22Rv1 (cell line): ENCODE results near the gene NDE1.

Source experiments
- H3K27ac ChIP-seq: fragments of 450-650 bp; 2 replicates; pipeline ENCODE4 v1.5.1; 2017
- CTCF ChIP-seq: fragments of 450-650 bp; IDR thresholded peaks from 2 replicates; pipeline ENCODE4 v1.5.1; 2017; ENCODE audit warnings: mild to moderate bottlenecking
- ZFX ChIP-seq: fragments of 450-650 bp; IDR thresholded peaks from 2 replicates; pipeline ENCODE4 v1.6.1; 2017; ENCODE audit warnings: antibody characterized with exemption, borderline replicate concordance

The NDE1 gene

GRCh38 chr16:15742716-15743115 lies 92.7 kb downstream of the NDE1 start:
- H3K27ac ChIP-seq = no peak overlapping the region

GRCh38 chr16:15743657-15744056 lies 93.6 kb downstream of the NDE1 start:
- TF ChIP-seq CTCF (no peak), ZFX (no peak)
- no peak overlapping the region for H3K27ac ChIP-seq

More at GRCh38 chr16:15742716-15743115, 92.7 kb downstream of the NDE1 start:
- no peak for TF ChIP-seq ZFX

- no peak overlapping the region for H3K27ac ChIP-seq
- no peak for TF ChIP-seq CTCF
- no peak for TF ChIP-seq ZFX
These were observed 96.3 kb downstream of the NDE1 start for GRCh38 chr16:15746332-15746731.

GRCh38 chr16:15747937-15748336 lies 97.9 kb downstream of the NDE1 start:
- TF ChIP-seq CTCF (no peak), ZFX (no peak)
- H3K27ac ChIP-seq = no peak overlapping the region

- H3K27ac ChIP-seq = no peak overlapping the region
- no peak for TF ChIP-seq CTCF
- TF ChIP-seq ZFX = no peak
These were observed 98.6 kb downstream of the NDE1 start for GRCh38 chr16:15748654-15749053.

GRCh38 chr16:15749371-15749770 lies 99.3 kb downstream of the NDE1 start:
- TF ChIP-seq CTCF (no peak), ZFX (no peak)
- H3K27ac ChIP-seq = no peak overlapping the region

GRCh38 chr16:15749985-15750384 lies 99.9 kb downstream of the NDE1 start:
- no peak overlapping the region for H3K27ac ChIP-seq
- no peak for TF ChIP-seq CTCF
- no peak for TF ChIP-seq ZFX

GRCh38 chr16:15751940-15752339 lies 101.9 kb downstream of the NDE1 start:
- no peak overlapping the region for H3K27ac ChIP-seq
- TF ChIP-seq ZFX (no peak), CTCF (no peak)
